Body of pancreas (tissue), 4 donors: ENCODE data around the gene PNMA8C. TPM values are rescaled to one million over a fixed set of nuclear protein-coding genes. Genes with fewer than 3 reads are reported as not detected.

Experiments used
- ATAC-seq: fragments of 150-250 bp; one replicate; pipeline ENCODE4 v1.9.1; 2016
- DNase-seq, 4 donors: peaks; one replicate each; pipeline ENCODE4 v3.0.0-alpha.2; 2019
- H3K27ac ChIP-seq, 4 donors: fragments of 200-600 bp; sonication (generic); 1 replicate in 3 of 4; 2 replicates in 1 of 4; pipeline versions ENCODE4 v1.5.1 to v1.6.1; 2016 to 2019; ENCODE audit warnings: mild to moderate bottlenecking in 1 of 4, mixed read lengths in 1 of 4, moderate library complexity in 1 of 4
- H3K27me3 ChIP-seq, 2 donors: fragments of 200-600 bp; sonication (generic); one replicate each; pipeline ENCODE4 v1.6.0; 2016; ENCODE audit warnings: mild to moderate bottlenecking in 1 of 2
- H3K36me3 ChIP-seq, 2 donors: fragments of 200-600 bp; sonication (generic); replicated peaks in 1 of 2; 2 replicates each; pipeline ENCODE4 v1.5.1; 2016; ENCODE audit warnings: low read depth in 2 of 2; ENCODE audit not compliant: insufficient read depth in 1 of 2
- H3K4me1 ChIP-seq: fragments of 200-600 bp; sonication (generic); one replicate; pipeline ENCODE4 v1.6.0; 2016
- H3K4me3 ChIP-seq, 2 donors: fragments of 200-600 bp; sonication (generic); 1 replicate in 1 of 2; 2 replicates in 1 of 2; pipeline ENCODE4 v1.5.1; 2016 to 2019
- H3K9me3 ChIP-seq, 3 donors: fragments of 200-600 bp; sonication (generic); 1 replicate in 2 of 3; 2 replicates in 1 of 3; pipeline ENCODE4 v1.5.1; 2016
- CTCF ChIP-seq, 7 experiments: fragments of 450-650 bp in 4 of 7; fragments of 200-600 bp in 3 of 7; sonication (generic) in 3 of 7; IDR thresholded peaks; one replicate each; pipeline ENCODE4 v1.5.1; 2016 to 2019; ENCODE audit warnings: antibody characterized with exemption in 7 of 7
- POLR2A ChIP-seq, 3 donors: fragments of 450-650 bp; IDR thresholded peaks; one replicate each; pipeline ENCODE4 v1.6.1; 2016; ENCODE audit warnings: antibody characterized with exemption in 3 of 3, mild to moderate bottlenecking in 2 of 3
- WGBS, 2 donors: methylation state at CpG; one replicate each; pipeline ENCODE4 v1.1.5; 2017; 5-methylcytosine and 5-hydroxymethylcytosine counted together
- intact Hi-C: fragments of 100-400 bp; cut with DNase I; formaldehyde crosslinking; loops from one replicate; pipeline ENCODE4 v1.15.1; 2023
- total RNA-seq, 2 donors: library from RNA; depleted of rRNA; stranded (reverse); fragments of >200 nt; gene quantifications; one replicate each; pipeline ENCODE4 v1.1.0, GENCODE V29; 2016

Gene PNMA8C
- total RNA-seq, 2 donors from 2014 or later = not detected

- H3K4me1 ChIP-seq = no peaks in the 10 kb centered on the region
- H3K27me3 ChIP-seq = no peaks in the 10 kb centered on the region
- DNase-seq (peak in 1 of 4 donors; percentile 4), ATAC-seq (no peak)
- H3K9me3 ChIP-seq = no peaks in the 10 kb centered on the region
- TF ChIP-seq CTCF (IDR thresholded peaks at IDR 0.05) (no peak), POLR2A (IDR thresholded peaks at IDR 0.05) (no peak)
- intact Hi-C loops = loop anchor here (10.0 kb wide), 1 partner anchor 110 kb away; no protein-coding TSS in a partner anchor
- H3K4me3 ChIP-seq = no peak overlapping the region
- H3K36me3 ChIP-seq = peaks cover 0 to 8% of the 10 kb centered on the region in 2 donors
- no peak overlapping the region for H3K27ac ChIP-seq
- 76 to 91% methylated on average over 5 of the region's 5 CpGs for WGBS, 2 donors
Observed at GRCh38 chr19:46394402-46394797, 34.3 kb downstream of the PNMA8C start.

- Histone ChIP-seq H3K27ac (no peak overlapping the region), H3K36me3 (peaks cover 0 to 10% of the 10 kb centered on the region in 2 donors), H3K27me3 (no peaks in the 10 kb centered on the region), H3K4me3 (no peak overlapping the region), H3K4me1 (no peaks in the 10 kb centered on the region), H3K9me3 (no peaks in the 10 kb centered on the region)
- TF ChIP-seq CTCF (IDR thresholded peaks at IDR 0.05) (no peak), POLR2A (IDR thresholded peaks at IDR 0.05) (no peak)
- ATAC-seq (no peak), DNase-seq (peak in 1 of 4 donors; percentile 6)
- 71 to 74% methylated on average over 18 to 20 of the region's 21 CpGs for WGBS, 2 donors
- intact Hi-C loops = loop anchor here (10.0 kb wide), 1 partner anchor 109 kb away; no protein-coding TSS in a partner anchor
Observed at GRCh38 chr19:46393456-46394401, 35.0 kb downstream of the PNMA8C start.

- H3K4me1 ChIP-seq = no peaks in the 10 kb centered on the region
- no peaks in the 10 kb centered on the region for H3K9me3 ChIP-seq
- ATAC-seq (no peak), DNase-seq (no peak)
- H3K27me3 ChIP-seq = no peaks in the 10 kb centered on the region
- intact Hi-C loops = loop anchor here (10.0 kb wide), 1 partner anchor 108 kb away; no protein-coding TSS in a partner anchor
- no peak overlapping the region for H3K4me3 ChIP-seq
- no peak overlapping the region for H3K27ac ChIP-seq
- WGBS, 2 donors = 42 to 48% methylated on average over 4 of the region's 4 CpGs
- TF ChIP-seq POLR2A (IDR thresholded peaks at IDR 0.05) = no peak
- no peak for TF ChIP-seq CTCF (IDR thresholded peaks at IDR 0.05)
- H3K36me3 ChIP-seq = peaks cover 0 to 14% of the 10 kb centered on the region in 2 donors
Observed at GRCh38 chr19:46392837-46393236, 35.9 kb downstream of the PNMA8C start.

GRCh38 chr19:46392252-46392801 is 36.4 kb downstream of the PNMA8C start:
- WGBS, 2 donors = 71 to 84% methylated on average over 9 to 21 of the region's 21 CpGs
- DNase-seq (peak in 1 of 4 donors; percentile 4), ATAC-seq (no peak)
- Histone ChIP-seq H3K9me3 (no peaks in the 10 kb centered on the region), H3K4me3 (no peak overlapping the region), H3K27ac (no peak overlapping the region), H3K4me1 (no peaks in the 10 kb centered on the region), H3K36me3 (peaks cover 0 to 19% of the 10 kb centered on the region in 2 donors), H3K27me3 (no peaks in the 10 kb centered on the region)
- TF ChIP-seq POLR2A (IDR thresholded peaks at IDR 0.05) = no peak
- TF ChIP-seq CTCF (IDR thresholded peaks at IDR 0.05) = no peak
- intact Hi-C loops = loop anchor here (10.0 kb wide), 1 partner anchor 108 kb away; no protein-coding TSS in a partner anchor
